Measurements from ENCODE around the gene TNIK.

The TNIK gene

DNA sequence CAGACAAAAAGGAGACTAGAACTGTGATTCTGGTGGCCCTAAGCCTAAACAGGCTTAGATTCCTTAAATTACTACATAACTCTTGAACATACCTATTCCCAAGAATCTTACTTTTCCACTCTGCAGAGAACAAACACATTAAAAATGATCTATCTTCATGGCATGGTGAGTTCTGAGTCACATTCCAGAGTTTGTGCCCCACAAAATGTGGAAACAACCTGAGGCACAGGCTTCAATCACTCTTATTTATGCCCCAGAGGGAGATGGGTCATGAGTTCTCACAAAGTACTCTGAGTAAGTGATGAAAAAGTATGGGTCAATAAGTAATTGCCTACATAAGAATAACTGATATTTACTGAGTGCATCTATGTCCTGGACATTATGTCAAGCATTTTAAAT lies 296.1 kb downstream of the TNIK start:
- no peak for DNase-seq (ENCODE audit: low read depth)

DNA sequence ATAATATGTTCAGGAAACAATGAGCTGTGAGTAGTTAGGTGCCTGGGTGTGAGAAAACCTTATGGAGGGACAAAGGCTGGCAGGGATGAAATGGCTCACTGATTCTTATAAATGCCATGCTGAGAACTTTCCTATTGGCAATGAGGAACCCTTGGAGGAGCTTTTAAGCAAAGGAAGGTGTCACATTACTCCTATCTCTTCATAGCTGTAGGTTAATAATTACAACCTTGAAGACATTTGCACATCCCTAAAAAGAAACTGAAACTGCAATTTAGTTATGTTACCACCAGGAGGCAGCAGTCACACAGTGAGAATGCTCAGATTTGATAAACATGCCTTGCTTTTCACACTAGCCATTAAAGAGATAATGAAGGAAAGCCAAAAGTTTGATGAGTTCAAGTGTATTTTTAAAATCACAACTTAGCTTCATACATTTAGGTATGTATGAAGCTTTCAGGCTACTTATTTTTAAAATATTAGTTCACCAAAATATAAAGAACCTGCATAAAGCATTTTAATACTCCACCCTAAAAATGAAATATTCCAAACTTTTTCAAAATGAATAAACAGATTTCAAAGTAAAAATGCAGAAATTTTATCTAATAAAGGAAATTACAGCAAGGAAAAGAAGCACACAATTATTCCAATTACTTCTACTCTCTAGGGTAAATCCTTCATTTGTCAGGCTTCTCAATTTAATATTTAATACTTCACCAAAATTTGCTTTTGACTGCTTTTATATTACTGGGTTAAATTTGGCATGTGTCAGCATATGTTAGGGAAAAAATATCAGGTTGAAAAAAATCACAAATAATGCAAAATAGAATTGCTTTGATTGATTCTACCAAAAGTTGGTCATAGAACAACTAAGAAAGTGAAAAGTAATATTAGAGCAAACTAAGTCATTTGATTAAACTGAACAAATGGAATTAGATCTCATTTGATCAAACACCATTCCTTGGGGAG lies 296.8 kb downstream of the TNIK start:
- DNase-seq (ENCODE audit: low read depth): no peak

DNA sequence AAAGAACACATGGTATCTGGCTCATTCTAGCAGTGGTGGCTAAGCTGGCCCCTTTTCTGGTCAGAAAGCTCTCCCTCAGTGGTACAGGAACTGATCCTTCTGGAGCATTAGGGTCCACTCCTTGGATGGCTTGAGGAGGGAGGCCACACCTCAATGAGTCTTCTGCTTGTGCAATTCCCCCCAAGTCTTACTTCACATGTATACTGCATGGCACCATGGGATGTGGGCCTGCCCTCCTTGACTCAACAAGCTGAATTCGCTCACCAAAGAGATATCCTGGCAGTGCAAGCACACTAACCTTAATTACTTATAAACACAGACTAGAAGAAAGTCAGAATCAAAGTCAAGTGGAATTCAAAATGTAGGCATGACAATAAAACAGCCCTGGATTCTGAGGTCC lies 299.9 kb downstream of the TNIK start:
- DNase-seq (ENCODE audit: low read depth): no peak

DNA sequence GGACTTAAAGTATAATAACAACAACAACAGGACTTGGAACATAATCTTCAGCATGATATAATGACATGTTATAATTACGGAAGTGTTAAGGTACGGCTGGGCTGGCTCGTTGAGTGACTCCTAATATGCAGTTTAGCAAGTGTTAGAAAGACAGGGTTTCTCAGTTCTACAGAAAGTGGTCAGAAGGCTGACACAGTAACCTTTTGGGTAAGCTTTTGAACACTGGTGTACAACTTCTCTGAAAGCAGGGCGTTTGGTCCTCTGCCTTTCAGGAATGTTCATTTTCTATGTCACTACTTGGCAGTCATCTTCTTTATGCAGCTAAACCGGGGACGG lies 300.4 kb downstream of the TNIK start:
- DNase-seq (ENCODE audit: low read depth): no peak

DNA sequence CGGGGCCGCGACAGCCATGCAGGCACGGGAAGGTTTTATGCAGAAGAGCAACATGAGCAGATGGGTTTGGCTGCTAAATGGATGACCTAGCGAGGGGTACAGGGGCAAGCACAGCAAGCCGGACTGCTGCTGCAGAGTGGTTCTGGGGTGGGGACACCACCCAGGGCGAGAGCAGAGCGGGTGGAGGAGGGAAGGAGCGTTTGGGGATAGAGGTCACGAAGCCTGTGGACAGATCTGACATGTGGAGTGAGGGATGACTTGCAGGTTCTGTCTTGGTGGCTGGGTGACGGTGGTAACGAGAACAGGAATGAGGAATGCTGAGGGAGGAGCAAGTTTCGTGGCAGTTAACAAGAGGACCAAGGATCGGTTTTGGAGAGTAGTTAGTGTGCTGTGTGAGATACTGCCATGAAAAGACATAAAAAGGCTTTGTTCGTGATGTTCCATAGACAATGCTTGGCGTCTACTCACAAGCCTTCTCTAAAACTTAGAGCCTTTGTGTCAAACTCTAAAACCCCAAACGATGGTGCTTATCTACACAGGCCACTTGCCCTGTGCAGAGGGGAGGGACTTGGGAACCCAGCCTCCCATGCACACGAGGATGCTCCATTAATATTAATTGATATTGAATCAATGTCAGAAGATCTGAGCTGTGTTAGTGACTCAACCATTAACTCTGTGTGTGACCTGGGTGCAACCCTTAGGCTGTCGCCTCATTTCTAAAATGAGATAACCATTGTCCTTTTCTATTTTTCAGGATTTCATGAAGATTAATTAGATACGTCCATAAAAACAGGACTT lies 301.0 kb downstream of the TNIK start:
- no peak for DNase-seq (ENCODE audit: low read depth)

DNA sequence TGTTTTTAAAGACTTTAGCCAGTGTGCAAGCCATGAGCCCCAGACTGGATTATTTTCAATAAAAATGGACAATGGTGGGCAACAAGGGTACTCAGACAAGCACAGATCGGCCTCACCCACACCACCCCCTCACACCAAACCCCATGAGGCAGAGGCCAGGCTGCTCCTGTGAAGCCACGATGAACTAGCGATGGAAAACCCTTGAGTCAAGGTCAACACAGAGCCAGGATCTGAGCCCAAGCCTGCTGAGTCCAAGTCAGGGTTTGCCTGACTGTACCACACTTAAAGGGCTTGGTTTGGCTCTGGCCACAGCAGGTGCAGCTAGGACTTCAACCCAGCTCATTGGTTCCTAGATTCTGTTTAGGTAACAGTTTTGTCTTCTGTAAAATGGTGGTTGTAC lies 302.2 kb downstream of the TNIK start:
- DNase-seq (ENCODE audit: low read depth): no peak

DNA sequence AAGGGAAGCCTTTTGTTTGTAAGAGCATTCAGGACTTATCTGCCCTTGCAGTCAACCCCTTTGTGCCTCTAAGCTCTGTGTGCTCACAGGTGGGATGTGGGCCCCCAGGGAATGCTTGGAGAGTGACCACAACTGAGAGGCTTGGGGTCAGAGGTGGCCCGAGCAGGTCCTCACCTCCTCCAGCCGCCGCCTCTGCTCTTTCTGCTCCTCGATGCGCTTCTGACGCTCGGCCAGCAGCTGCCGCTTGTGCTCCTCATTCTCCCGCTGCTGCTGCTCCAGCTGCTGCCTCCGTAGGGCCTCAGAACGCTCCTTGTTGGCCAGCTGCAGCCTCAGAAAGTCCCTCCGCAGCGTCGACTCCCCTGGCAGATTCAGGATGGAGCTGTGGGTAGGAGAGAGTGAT lies 302.9 kb downstream of the TNIK start:
- no peak for DNase-seq (ENCODE audit: low read depth)

DNA sequence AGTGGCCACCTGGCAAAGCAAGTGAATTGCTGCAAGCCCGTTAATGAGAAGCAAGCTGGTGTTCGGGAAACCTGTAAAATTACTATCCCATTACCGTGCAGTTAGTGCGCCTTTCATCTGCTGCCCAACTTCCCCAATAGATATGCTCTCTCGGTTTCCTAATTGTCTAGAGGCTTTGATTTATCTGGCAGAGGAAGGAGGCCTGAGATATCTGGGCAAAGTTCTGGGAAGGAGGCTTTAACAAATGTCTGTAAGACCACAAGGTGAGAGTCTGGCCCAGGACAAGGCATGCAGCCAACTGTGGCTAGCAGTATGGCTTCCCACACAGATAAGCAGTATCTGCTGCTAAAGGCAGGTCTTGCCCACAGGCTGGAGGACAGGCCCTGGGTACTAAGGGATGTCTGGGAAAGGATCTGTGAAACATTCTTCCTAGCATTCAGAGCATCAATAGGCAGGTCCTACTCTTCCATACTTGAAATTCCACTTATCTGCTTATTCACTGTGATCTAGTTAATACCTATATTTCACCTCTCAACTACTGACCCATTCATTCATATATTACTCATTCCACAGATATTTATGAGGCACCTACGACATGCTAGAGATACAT lies 303.7 kb downstream of the TNIK start:
- DNase-seq (ENCODE audit: low read depth): no peak

DNA sequence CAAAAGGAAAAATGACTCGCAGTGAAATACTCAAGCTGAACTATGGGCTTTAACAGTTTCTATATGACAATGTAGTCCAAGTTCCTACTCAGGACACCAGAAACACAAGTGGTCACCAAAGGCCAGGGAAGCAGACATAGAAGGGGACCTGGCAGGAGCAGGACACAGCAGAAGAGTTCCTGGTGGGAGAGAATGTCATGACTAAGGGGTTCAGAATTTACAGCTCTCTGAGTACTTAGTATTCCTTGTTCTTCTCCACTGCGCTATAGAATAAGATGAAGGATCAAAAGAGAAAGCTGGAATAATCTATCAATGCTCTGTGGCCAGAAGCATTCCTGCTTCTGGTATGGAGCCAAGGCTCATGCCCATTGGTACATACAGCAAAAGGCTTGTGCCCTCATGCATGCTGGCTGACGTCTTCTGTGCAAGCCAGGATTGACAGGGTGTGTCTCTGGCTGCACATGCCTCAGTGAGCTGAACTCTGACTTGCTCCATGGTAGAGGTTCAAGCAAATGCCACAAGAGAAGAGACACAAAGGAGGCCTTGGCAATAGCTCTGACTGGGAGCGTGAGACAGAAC lies 305.0 kb downstream of the TNIK start:
- no peak for DNase-seq (ENCODE audit: low read depth)

DNA sequence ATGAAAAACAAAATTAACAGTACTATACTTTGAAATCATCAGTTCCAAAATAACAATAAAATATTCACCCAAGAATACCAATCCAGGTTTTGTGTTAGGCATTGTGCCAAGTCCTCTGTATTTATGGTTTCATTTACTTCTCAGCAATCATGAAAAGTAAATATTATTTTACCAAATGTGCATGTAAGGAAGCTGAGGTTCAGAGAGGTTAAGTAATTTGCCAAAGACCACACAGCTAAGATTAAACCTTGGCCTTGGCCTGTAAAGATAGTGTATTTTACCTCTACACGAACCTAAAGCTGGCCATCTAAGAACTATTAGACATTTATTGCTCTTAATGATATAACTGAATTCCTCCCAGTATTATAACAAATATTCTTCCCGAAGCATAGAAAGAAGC lies 309.3 kb downstream of the TNIK start:
- DNase-seq (ENCODE audit: low read depth): no peak

DNA sequence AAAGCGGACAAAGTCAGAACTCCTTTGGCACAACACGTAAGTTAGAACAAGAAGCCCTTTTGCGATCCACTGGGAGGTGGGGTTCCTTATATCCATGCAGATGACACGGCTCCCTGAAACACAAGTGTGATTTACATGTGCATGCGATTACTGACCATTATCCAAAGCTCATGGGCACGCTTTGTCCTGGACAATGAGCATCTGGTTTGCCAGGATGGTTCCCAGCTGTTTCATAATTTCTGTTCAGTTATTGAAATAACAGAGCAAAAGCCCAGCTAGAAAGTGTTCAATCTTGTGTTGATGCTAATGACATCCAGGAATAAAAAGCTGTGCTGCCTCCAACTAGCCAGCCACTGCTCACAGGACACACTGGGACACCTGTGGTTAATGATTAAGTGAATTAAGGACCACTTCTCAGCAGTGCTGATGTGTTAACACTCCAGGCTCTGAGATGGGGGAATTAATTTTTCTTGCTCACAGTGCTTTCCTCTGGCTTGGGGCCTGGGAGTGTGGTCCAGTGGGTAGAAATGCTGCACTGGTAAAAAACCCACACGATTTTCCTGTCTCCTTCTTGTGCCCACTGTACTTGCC lies 310.6 kb downstream of the TNIK start:
- DNase-seq (ENCODE audit: low read depth): no peak

DNA sequence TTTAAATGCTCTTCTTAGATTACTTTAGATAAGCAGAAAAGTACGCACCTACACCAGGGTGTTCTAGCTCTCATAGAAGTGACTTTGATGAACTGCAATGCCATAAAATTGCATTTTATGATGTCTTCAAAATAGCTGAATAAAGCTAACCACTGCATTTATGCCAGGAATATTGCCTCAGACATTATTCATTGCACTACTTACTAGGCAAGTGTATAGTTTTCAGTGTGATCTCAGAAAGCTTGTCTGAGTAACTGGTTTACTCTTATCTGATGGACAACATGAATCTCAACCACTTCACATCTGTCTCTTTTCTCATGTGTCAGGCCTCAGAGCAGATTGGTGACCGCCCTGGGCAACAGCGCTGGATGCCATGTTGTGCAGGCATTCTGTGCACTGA lies 314.4 kb downstream of the TNIK start:
- DNase-seq (ENCODE audit: low read depth): no peak

DNA sequence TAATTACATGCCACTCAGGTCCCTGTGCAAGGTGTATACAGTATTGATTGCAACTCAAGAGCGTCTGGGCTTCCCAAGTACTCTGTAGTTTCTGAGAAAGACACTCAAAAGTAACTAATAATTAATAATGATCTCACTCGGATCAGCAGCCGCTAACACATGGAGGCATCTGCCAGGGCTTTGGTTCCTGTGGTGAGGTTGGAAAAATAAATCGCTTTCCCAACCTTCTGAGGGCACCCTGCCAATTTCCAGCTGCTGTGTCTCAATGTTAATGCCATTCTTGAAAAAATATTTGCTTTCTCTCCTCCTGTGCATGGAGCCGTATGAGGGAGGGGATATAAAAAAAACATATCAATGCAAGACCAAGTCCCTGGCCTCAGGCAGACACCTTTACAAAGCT lies 317.2 kb downstream of the TNIK start:
- DNase-seq (ENCODE audit: low read depth): no peak

DNA sequence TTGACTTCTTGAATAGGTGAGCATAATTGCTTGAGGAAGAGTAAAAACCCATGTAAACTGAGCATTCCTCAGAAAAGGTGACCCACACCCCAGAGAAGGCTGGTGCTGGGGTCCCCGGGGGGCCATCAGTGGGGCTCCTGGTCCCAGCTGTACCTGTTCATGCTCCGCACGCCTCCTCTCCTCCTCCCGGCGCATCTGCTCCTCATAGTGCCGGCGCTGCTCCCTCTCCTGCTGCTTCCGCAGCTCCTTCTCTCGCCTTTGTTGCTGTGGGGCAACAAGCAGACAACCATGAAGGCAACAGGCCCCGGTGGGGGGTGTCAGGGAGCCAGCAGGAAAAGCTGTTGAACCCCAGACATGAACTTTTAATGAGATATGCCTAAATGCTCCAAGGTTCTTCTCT lies 320.0 kb downstream of the TNIK start:
- no peak for DNase-seq (ENCODE audit: low read depth)

DNA sequence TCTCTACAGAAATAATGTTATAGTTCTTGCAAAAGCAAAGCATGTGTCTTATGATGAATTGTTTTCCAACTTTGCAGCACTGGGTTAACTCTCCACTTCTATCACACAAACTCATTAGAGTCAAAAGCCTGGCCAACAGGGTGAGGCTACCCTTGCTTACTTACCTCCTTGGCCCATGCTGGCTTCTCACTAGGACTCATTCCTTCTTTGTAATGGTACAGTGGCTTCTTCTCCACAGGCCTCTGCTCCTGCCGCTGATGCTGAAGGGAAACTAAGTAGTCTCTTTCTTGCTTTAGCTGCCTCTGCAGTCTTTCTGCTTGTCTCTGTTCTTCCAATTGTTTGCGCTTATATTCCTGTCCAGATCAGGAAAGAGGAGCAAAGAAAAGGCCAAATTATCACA lies 322.2 kb downstream of the TNIK start:
- no peak for DNase-seq (ENCODE audit: low read depth)

DNA sequence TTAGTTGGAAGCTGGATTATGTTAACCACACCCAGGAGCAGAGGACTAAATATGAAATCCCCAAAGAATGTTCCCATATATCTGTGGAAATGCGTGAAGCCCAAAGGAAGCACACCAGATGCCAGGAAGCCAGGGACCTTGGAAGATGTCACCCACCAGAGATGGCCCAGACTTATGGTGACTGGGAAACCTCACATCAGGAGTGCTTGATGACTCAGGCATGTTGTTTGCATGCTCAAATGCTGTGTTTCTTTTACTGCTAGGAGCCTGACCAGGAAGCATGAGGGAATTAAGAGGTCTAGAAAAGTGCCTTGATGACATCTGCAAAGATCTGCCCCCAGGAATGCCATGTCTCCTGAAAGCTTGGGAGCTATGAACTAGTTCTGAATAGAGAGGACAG lies 324.7 kb downstream of the TNIK start:
- no peak for DNase-seq (ENCODE audit: low read depth)

DNA sequence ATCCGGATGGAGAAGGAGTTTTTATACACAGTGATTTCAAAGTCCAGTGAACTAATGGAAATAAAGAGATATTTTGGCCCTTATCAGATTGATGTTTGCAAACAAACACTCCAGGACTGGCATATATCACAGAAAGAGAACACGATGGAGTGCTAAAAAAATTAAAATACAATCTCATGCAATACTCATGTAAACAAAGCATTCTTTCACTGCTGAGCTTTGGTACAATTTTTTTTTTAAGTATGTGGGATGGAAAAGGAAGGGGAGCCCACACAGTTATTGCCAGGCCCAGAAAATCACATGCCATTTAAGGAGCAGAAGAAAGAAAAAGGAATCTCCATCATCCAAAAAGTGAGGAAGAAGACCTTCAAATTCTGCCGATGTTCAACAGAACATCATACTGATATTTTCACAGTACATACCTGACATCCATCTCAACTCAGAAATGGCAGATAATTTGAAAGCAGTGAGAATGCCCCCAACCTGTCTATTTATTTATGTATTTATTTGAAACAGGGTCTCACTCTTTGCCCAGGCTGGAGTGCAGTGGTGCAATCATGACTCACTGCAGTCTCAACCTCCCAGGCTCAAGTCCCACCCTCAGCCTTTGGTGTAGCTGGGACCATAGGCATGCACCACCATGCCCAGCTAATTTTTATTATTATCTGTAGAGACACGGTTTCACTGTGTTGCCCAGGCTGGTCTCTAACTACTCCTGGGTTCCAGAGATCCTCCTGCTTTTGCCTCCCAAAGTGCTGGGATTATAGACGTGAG lies 326.2 kb downstream of the TNIK start:
- DNase-seq (ENCODE audit: low read depth): no peak

DNA sequence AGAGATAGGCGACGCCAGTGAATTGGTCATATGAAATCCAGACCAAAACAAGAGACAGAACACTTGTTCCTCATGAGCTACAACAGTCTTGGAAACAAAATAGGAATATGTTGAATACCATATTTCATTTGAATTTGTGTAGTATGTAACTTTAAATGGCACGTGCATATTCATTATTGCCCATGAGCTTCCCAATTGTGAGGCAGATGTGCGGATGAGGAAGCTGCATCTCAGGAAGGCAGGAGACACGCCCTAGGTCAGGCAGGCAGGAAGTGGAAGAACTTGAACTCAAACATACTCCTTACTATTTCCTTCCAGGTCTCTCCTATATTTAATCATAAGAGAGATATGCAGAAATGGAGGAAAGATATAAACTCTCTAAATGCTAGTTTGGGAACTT lies 326.9 kb downstream of the TNIK start:
- no peak for DNase-seq (ENCODE audit: low read depth)

DNA sequence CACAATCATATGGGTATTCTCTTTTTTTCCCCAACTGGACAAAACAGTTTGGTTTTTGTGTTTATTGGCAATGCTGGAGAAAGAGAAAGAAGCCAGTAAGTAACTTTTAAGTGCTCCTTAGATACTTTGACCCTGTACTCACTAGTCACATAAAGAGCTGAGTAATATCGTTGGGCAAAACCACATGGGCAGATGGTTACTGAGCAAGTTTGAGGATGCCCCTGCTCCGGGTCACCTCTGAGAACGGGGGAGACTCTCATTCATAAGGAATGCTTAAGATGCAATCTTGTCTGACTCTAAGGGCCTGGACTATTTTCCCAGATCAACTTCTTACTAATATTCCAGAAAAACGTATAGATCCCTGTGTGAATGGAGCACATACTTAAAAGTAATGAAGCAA lies 327.3 kb downstream of the TNIK start:
- DNase-seq (ENCODE audit: low read depth): no peak

DNA sequence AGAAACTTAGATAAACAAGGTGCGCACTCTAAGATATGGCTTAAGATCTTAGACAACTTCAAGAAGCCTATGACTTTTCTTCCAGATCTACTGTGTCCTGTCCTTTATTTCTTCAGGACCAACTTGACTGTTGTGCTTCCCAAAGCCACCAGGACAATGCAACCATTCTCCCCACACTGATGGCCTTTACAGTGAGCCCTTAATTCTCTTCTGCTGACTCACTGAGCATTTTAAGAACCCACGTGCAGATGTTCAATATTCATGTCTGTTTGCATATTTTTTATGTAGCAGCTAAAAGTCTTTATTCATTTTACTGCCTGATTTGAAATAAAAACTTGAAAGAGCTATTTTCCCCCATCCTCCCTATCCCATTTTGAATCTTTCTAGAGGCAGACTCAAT lies 330.4 kb downstream of the TNIK start:
- no peak for DNase-seq (ENCODE audit: low read depth)

DNA sequence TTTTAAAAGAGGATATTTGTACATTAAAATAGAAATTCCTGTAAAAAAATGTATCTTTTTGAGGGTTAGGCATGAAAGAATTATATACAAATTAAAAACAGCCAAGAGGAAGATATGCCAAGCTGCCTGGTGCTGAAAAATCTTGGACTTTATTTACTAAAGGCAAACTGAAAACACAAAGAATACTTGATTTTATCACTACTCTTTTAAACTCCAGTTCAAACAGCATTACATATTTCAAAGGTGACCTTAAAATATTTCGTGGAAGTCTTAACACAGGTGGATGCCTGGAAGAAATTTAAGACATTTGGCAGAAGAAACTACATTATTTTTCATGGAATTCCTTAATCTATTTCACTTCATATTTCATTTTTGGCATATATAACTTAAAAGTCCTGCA lies 332.6 kb downstream of the TNIK start:
- no peak for DNase-seq (ENCODE audit: low read depth)

All from stimulated activated CD8-positive, alpha-beta memory T cell treated with anti-CD3 and anti-CD28 coated beads, Interleukin-15, amount 100 ng/mL, for 1 hour (primary cell).